Adrenal gland (tissue), 5 donors: ENCODE measurements around the gene GALNT11.

ENCODE experiments used
- POLR2A ChIP-seq, 2 donors: fragments of 450-650 bp; IDR thresholded peaks; one replicate each; pipeline ENCODE4 v1.6.1; 2017; ENCODE audit warnings: antibody characterized with exemption in 2 of 2, mild to moderate bottlenecking in 2 of 2, moderate library complexity in 1 of 2
- TF ChIP-seq, protein P1 (sequence below), 6 experiments: fragments of 450-650 bp in 4 of 6; fragments of 200-600 bp in 2 of 6; sonication (generic) in 1 of 6; IDR thresholded peaks; 1 replicate in 5 of 6; 2 replicates in 1 of 6; pipeline versions ENCODE4 v1.5.1 to v1.8.0; 2016 to 2021; ENCODE audit warnings: antibody characterized with exemption in 6 of 6, mild to moderate bottlenecking in 2 of 6, moderate library complexity in 1 of 6
- donor health status: DM: no; HTN: no; CAD: no.

- TF ChIP-seq, protein P1, sequence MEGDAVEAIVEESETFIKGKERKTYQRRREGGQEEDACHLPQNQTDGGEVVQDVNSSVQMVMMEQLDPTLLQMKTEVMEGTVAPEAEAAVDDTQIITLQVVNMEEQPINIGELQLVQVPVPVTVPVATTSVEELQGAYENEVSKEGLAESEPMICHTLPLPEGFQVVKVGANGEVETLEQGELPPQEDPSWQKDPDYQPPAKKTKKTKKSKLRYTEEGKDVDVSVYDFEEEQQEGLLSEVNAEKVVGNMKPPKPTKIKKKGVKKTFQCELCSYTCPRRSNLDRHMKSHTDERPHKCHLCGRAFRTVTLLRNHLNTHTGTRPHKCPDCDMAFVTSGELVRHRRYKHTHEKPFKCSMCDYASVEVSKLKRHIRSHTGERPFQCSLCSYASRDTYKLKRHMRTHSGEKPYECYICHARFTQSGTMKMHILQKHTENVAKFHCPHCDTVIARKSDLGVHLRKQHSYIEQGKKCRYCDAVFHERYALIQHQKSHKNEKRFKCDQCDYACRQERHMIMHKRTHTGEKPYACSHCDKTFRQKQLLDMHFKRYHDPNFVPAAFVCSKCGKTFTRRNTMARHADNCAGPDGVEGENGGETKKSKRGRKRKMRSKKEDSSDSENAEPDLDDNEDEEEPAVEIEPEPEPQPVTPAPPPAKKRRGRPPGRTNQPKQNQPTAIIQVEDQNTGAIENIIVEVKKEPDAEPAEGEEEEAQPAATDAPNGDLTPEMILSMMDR (IDR thresholded peaks at IDR 0.05) = no peak
- no peak for TF ChIP-seq POLR2A (IDR thresholded peaks at IDR 0.05)
Observed at GRCh38 chr7:152137476-152138025, 112.1 kb downstream of the GALNT11 start.
